ENCODE results near the gene LYZL4. TPM values are rescaled to one million over a fixed set of nuclear protein-coding genes. Genes with fewer than 3 reads are reported as not detected.

The LYZL4 gene
- polyA plus RNA-seq, 1 of the 3 experiments (the other 2 are of a cell fraction), result not detected

DNA sequence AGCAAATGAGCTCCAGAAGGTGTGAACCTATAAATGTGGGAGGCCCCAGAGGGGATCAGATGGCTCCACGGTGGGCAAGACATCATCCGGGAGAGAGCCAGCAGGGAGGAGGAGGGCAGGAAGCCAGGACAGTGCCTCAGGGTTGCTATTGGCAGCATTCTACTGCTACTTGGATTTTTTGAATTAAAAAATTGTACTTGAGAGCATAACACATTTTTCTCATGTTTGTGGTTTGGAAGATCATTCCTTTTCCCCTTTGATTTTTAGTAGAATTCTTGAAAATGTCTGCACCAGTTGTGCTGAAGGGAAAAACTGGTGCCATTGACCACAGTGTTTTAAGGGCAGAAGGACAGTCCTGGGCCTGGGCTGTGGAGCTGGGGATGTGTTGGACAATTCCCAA, 59.2 kb downstream of the LYZL4 start:
- no peak overlapping the region for H3K9ac ChIP-seq
- no peaks in the 10 kb centered on the region for H3K4me1 ChIP-seq (ENCODE audit: control insufficient read depth in 1 of 2, insufficient read depth in 2 of 2, low read depth in 1 of 2, low read length in 1 of 2)
- POLR2A ChIA-PET, result no interaction called here
- no peak overlapping the region for H2AFZ ChIP-seq (ENCODE audit: low read depth)
- TF ChIP-seq GATA2 (CRISPR knock-in tag; IDR thresholded peaks at IDR 0.05), result no peak
- no peak for TF ChIP-seq YY1 (IDR thresholded peaks at IDR 0.05; ENCODE audit: low read depth)
- TF ChIP-seq, protein P1, sequence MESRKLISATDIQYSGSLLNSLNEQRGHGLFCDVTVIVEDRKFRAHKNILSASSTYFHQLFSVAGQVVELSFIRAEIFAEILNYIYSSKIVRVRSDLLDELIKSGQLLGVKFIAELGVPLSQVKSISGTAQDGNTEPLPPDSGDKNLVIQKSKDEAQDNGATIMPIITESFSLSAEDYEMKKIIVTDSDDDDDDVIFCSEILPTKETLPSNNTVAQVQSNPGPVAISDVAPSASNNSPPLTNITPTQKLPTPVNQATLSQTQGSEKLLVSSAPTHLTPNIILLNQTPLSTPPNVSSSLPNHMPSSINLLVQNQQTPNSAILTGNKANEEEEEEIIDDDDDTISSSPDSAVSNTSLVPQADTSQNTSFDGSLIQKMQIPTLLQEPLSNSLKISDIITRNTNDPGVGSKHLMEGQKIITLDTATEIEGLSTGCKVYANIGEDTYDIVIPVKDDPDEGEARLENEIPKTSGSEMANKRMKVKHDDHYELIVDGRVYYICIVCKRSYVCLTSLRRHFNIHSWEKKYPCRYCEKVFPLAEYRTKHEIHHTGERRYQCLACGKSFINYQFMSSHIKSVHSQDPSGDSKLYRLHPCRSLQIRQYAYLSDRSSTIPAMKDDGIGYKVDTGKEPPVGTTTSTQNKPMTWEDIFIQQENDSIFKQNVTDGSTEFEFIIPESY (IDR thresholded peaks at IDR 0.05; ENCODE audit: borderline replicate concordance, low read depth), result no peak
- TF ChIP-seq, protein P2, sequence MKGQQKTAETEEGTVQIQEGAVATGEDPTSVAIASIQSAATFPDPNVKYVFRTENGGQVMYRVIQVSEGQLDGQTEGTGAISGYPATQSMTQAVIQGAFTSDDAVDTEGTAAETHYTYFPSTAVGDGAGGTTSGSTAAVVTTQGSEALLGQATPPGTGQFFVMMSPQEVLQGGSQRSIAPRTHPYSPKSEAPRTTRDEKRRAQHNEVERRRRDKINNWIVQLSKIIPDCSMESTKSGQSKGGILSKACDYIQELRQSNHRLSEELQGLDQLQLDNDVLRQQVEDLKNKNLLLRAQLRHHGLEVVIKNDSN (IDR thresholded peaks at IDR 0.05; ENCODE audit: borderline replicate concordance, low read depth), result no peak
- no peak for TF ChIP-seq RAD21 (IDR thresholded peaks at IDR 0.05; ENCODE audit: low read length)
- TF ChIP-seq TEAD4 (IDR thresholded peaks at IDR 0.05; ENCODE audit: borderline replicate concordance, insufficient read depth), result no peak
- TF ChIP-seq, protein P3, sequence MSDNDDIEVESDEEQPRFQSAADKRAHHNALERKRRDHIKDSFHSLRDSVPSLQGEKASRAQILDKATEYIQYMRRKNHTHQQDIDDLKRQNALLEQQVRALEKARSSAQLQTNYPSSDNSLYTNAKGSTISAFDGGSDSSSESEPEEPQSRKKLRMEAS (IDR thresholded peaks at IDR 0.05; ENCODE audit: low read depth), result no peak
- TF ChIP-seq POLR2AphosphoS5 (IDR thresholded peaks at IDR 0.05; ENCODE audit: low read depth, low read length), result no peak
- no peak for TF ChIP-seq RFX5 (IDR thresholded peaks at IDR 0.05; ENCODE audit: low read length)
- TF ChIP-seq, protein P4, sequence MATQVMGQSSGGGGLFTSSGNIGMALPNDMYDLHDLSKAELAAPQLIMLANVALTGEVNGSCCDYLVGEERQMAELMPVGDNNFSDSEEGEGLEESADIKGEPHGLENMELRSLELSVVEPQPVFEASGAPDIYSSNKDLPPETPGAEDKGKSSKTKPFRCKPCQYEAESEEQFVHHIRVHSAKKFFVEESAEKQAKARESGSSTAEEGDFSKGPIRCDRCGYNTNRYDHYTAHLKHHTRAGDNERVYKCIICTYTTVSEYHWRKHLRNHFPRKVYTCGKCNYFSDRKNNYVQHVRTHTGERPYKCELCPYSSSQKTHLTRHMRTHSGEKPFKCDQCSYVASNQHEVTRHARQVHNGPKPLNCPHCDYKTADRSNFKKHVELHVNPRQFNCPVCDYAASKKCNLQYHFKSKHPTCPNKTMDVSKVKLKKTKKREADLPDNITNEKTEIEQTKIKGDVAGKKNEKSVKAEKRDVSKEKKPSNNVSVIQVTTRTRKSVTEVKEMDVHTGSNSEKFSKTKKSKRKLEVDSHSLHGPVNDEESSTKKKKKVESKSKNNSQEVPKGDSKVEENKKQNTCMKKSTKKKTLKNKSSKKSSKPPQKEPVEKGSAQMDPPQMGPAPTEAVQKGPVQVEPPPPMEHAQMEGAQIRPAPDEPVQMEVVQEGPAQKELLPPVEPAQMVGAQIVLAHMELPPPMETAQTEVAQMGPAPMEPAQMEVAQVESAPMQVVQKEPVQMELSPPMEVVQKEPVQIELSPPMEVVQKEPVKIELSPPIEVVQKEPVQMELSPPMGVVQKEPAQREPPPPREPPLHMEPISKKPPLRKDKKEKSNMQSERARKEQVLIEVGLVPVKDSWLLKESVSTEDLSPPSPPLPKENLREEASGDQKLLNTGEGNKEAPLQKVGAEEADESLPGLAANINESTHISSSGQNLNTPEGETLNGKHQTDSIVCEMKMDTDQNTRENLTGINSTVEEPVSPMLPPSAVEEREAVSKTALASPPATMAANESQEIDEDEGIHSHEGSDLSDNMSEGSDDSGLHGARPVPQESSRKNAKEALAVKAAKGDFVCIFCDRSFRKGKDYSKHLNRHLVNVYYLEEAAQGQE (IDR thresholded peaks at IDR 0.05; ENCODE audit: low read depth, low read length), result no peak
- no peak for TF ChIP-seq RXRA (IDR thresholded peaks at IDR 0.05; ENCODE audit: borderline replicate concordance, low read depth)
- TF ChIP-seq, protein P5, sequence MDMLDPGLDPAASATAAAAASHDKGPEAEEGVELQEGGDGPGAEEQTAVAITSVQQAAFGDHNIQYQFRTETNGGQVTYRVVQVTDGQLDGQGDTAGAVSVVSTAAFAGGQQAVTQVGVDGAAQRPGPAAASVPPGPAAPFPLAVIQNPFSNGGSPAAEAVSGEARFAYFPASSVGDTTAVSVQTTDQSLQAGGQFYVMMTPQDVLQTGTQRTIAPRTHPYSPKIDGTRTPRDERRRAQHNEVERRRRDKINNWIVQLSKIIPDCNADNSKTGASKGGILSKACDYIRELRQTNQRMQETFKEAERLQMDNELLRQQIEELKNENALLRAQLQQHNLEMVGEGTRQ (IDR thresholded peaks at IDR 0.05; ENCODE audit: borderline replicate concordance, low read depth, low read length), result no peak
- TF ChIP-seq EZH2phosphoT487 (IDR thresholded peaks at IDR 0.05; ENCODE audit: borderline replicate concordance, low read depth), result no peak
- TF ChIP-seq NRF1 (IDR thresholded peaks at IDR 0.05; ENCODE audit: low read depth, low read length), result no peak
- no peak for TF ChIP-seq FOXM1 (IDR thresholded peaks at IDR 0.05; ENCODE audit: low read depth)
- no peak for TF ChIP-seq JUND (IDR thresholded peaks at IDR 0.05)
- no peaks in the 10 kb centered on the region for H3K36me3 ChIP-seq (replicated peaks in 1 of 2; ENCODE audit: control insufficient read depth in 1 of 2, insufficient read depth in 2 of 2, low read length in 1 of 2)
- no peak overlapping the region for H3K4me2 ChIP-seq
- CTCF ChIA-PET, result interaction anchor here (1.4 kb wide), 1 partner anchor 13 kb away, joined by 4 read pairs; no protein-coding TSS in a partner anchor
- no peak for DNase-seq
- no peaks in the 10 kb centered on the region for H4K20me1 ChIP-seq (ENCODE audit: insufficient read depth)
- no peaks in the 10 kb centered on the region for H3K27me3 ChIP-seq (ENCODE audit: insufficient read depth)
- no peaks in the 10 kb centered on the region for H3K9me2 ChIP-seq
- H3K27ac ChIP-seq (ENCODE audit: low read depth in 2 of 2, low read length in 1 of 2), result no peak overlapping the region
- H3K4me3 ChIP-seq (ENCODE audit: low read depth in 2 of 2, low read length in 1 of 2), result no peak overlapping the region
- no peaks in the 10 kb centered on the region for H3F3A ChIP-seq (replicated peaks; ENCODE audit: insufficient read depth)
- H3K79me2 ChIP-seq (ENCODE audit: insufficient read depth), result no peaks in the 10 kb centered on the region
- no peaks in the 10 kb centered on the region for H3K9me3 ChIP-seq
- 0% methylated on average over 2 of the region's 2 CpGs for WGBS (ENCODE audit: low lambda C conversion rate)
